NCI-H1930 (cell line): ENCODE measurements around the gene STARD10.
"Not testable (repeated sequence)": the region's sequence is repeated elsewhere in the genome, so short reads cannot be mapped to it uniquely, and the experiment has no call there.

Source experiments
- DNase-seq, 2 experiments: peaks; one replicate each; lab custom pipeline; 2025; lab: John Stamatoyannopoulos, UW

Gene STARD10

GRCh38 chr11:72793425-72794367 is at the start of gene STARD10:
Gene STARD10, minus strand, starts transcription at chr11:72794047. Its CDS starts 12,866 bp downstream, at chr11:72781181.
- peak; percentile 90 to 97 for DNase-seq

GRCh38 chr11:72842653-72843330 is 48.9 kb upstream of the STARD10 start:
- DNase-seq, result no peak

DNA sequence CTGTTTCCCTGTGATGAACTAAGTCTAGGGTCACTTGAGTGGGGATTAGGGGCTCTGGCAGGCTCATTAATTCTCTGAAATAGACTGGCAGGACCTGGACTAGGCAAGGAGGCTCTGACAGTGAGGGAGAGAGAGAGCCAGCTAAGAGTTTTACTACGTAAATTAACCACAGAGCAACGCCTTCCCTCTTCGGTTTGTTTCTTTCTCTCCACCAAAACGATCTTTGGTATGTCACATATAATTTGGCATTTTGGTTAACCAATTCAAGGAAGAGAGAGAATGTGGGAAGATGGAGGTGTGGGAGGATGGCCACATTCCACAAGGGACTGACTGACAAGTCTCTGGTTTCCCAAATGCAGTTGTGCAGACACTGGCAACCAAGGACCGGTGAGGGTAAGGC is 48.3 kb upstream of the STARD10 start:
- DNase-seq, result no peak

DNA sequence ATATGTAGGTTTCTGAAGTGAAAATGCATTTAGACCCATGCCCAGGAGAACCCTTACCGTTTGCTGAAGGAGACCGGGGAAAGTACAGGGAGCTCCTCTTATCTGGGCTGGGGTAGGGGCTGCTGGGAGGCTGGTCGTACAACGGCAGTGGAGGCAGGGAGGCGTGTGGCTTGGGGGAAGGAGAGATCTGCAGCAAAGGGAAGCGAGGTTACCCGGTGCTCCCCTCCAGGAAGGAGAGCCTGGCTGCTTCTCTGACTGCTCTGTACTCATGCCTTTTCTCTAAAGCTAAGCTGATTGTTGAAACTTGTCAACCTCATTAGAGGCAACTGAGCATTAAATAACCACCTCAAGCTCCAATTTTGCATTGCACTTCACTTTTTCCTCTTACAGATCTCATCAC is 47.5 kb upstream of the STARD10 start:
- no peak for DNase-seq

- DNase-seq, result no peak
Observed at GRCh38 chr11:72840780-72841179, 46.9 kb upstream of the STARD10 start.

GRCh38 chr11:72838691-72839305 is 45.0 kb upstream of the STARD10 start:
- DNase-seq, result no peak

DNA sequence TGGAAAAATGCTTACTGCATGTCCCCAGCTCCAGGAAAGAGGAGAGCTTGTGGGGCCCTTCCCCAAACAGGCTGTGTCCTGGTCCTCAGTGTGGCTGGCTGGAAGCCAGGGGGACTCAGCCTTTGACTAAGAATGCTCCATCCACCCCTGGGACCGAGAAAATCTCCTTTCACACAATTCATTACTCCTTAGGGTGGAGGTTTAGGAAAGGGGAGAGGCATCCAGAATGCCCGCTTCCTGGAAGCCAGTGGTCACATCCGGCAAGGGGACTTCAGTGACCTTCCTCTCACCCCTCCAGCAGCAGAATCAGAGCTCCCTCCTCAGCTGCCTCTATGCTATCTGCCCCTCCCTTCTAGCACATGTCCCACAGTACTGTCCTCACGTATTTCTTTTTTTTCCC is 42.3 kb upstream of the STARD10 start:
- no peak for DNase-seq

- no peak for DNase-seq
Observed at GRCh38 chr11:72834905-72835304, 41.1 kb upstream of the STARD10 start.

- DNase-seq, result no peak
Observed at GRCh38 chr11:72833811-72834493, 40.1 kb upstream of the STARD10 start.

DNA sequence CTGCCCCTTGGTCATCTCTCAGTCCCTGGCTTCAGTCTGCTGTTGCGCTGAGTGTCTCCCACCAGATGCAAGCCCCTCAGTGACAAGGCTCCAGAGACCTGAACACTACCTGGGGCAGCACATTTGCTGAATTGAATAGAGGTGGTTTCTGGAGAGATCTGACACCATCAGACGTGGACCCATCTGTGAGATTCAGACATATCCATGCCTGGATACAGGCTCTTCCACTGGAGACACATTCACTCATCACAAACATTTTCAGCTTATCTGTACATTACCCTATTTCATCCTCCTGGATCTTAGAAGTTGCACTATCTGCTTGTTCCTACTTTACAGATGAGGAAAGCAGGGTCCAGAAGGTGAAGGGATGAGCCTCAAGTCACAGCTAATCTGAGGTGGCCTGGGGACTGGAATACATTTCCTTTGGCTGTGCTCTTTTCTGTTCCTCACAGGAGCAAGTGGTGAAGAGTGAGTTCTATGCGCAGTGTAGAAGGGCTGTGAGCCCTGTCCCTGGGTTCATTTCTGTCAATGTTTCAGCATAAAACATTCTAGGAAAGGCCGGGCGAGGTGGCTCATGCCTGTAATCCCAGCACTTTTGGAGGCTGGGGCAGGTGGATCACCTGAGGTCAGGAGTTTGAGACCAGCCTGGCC is 39.4 kb upstream of the STARD10 start:
- no peak for DNase-seq

GRCh38 chr11:72832301-72833082 is 38.6 kb upstream of the STARD10 start:
- DNase-seq, result no peak

GRCh38 chr11:72831521-72832300 is 37.9 kb upstream of the STARD10 start:
- peak; percentile 27 to 73 for DNase-seq

GRCh38 chr11:72829884-72830533 is 36.2 kb upstream of the STARD10 start:
- no peak for DNase-seq

DNA sequence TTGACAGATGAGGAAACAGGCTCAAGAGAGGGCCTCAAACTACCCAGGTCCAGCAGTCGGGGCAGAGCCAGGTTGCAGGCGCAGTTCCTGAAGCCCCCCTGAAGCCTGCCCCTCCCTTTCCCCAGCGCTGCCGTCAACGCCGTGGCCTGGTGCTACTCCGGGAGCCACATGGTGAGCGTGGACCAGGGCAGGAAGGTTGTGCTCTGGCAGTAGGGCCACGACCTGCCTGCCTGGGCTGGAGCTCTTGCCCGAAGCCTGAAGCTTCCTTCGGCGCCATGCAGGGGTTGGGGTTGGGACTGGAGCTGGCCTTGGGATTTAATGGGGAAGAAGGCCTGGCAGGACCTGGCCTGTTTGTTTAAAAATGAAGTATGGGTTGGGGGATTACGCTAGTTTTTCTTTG is 35.3 kb upstream of the STARD10 start:
- DNase-seq, result no peak

DNA sequence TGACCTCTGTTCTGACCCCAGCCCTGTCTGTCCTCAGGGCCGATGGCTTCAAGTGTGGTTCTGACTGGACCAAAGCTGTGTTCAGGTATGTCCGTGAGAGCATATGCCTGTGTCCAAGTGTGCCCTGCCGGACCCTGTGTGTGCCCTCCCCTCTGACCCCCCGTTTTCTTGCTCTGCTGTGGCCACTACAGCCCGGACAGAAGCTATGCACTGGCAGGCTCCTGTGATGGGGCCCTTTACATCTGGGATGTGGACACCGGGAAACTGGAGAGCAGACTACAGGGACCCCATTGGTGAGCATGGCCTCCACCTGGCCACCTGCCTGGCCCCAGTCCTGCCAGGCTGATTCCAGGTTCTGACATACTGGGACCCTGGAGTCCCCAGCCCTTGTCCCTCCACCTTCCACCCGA is 34.9 kb upstream of the STARD10 start:
- DNase-seq, result no peak

DNA sequence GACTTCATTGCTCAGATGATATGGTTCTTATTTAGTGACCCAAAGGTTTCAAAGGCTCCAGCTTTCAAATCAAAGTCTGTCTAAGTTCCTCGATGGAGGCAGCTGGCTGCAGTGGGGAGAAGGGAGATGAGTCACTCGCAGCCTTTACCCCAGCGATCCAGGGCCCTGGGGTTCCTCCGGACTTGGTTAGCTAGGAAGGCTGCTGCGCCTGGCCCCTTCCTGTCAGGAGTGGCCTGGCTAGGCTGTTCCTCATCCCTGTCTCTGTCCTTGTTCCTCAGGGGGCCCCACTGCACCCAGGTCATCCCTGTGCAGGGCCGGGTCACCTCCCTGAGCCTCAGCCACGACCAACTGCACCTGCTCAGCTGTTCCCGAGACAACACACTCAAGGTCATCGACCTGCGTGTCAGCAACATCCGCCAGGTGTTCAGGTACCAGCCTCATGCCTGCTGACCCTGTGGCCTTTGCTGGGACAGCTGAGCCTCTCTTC is 34.3 kb upstream of the STARD10 start:
- no peak for DNase-seq

- not testable (repeated sequence) for DNase-seq
Observed at GRCh38 chr11:72827656-72828055, 33.8 kb upstream of the STARD10 start.

GRCh38 chr11:72826942-72827480 is 33.2 kb upstream of the STARD10 start:
- no peak for DNase-seq
